ENCODE results near the gene FCER2. TPM values are rescaled to one million over a fixed set of nuclear protein-coding genes. Genes with fewer than 3 reads are reported as not detected.

Gene FCER2
- total and polyA plus RNA-seq, 2 of the 13 experiments (the other 11 are each of a cell fraction or from before 2014, with no cell fraction given): not detected

- in situ Hi-C loops (cut with HindIII; ENCODE audit: extremely low pct_ligation_motif_present, low pct_unique_long_range_greater_than_20kb): no loop called here
- no peaks in the 10 kb centered on the region for H3K36me3 ChIP-seq (replicated peaks in 1 of 2; ENCODE audit: control insufficient read depth in 1 of 2, insufficient read depth in 2 of 2, low read length in 2 of 2)
- CTCF ChIA-PET (ENCODE audit: low intra/inter-chr PET ratio, low total read pairs): no interaction called here
Measured at GRCh38 chr19:7738023-7738422, 36.1 kb upstream of the FCER2 start.

More at GRCh38 chr19:7738023-7738422, 36.1 kb upstream of the FCER2 start:
- no peak for FAIRE-seq
- H3K27ac ChIP-seq (ENCODE audit: extremely low read length, insufficient read depth, low read length): no peak overlapping the region
- H3K9me3 ChIP-seq (ENCODE audit: low read length): no peaks in the 10 kb centered on the region
- H3K4me1 ChIP-seq (ENCODE audit: insufficient read depth, low read length): 0 out of 2 replicates have a peak, but pooled peaks cover 4% of the 10 kb centered on the region
- no TSS peak for BruUV-seq (replicated peaks)
- no peaks in the 10 kb centered on the region for H4K20me1 ChIP-seq (ENCODE audit: insufficient read depth, low read length)
- intact Hi-C loops (cut with micrococcal nuclease; ENCODE audit: unreplicated experiment): no loop called here
- peaks cover 1 to 18% of the 10 kb centered on the region in 2 experiments; a peak in 2 of 5 replicates for H3K27me3 ChIP-seq (ENCODE audit: control insufficient read depth in 1 of 2, insufficient read depth in 2 of 2, low read length in 2 of 2)
- no peak overlapping the region for H3K9ac ChIP-seq (ENCODE audit: insufficient read depth, low read depth, low read length)
- ATAC-seq: no peak
- WGBS (ENCODE audit: low lambda C conversion rate): 40% methylated on average over 7 of the region's 7 CpGs
- POLR2A ChIA-PET: no interaction called here
- no peak overlapping the region for H3K4me3 ChIP-seq (replicated peaks in 1 of 3; ENCODE audit: insufficient read depth in 1 of 3, low read depth in 2 of 3, low read length in 3 of 3)
- no peaks in the 10 kb centered on the region for H3K79me2 ChIP-seq (ENCODE audit: insufficient read depth, low read length)
- H3K4me2 ChIP-seq (ENCODE audit: low read depth, low read length): no peak overlapping the region
- no peak overlapping the region for H2AFZ ChIP-seq (ENCODE audit: low read length)
- no peak for DNase-seq (ENCODE audit: low spot score)
- no peak for TF ChIP-seq ZFP90 (CRISPR knock-in tag; IDR thresholded peaks at IDR 0.05; ENCODE audit: borderline replicate concordance)
- TF ChIP-seq, protein P1, sequence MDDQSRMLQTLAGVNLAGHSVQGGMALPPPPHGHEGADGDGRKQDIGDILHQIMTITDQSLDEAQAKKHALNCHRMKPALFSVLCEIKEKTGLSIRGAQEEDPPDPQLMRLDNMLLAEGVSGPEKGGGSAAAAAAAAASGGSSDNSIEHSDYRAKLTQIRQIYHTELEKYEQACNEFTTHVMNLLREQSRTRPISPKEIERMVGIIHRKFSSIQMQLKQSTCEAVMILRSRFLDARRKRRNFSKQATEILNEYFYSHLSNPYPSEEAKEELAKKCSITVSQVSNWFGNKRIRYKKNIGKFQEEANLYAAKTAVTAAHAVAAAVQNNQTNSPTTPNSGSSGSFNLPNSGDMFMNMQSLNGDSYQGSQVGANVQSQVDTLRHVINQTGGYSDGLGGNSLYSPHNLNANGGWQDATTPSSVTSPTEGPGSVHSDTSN (CRISPR knock-in tag; IDR thresholded peaks at IDR 0.05; ENCODE audit: borderline replicate concordance): no peak
- no peak for TF ChIP-seq MTA1 (CRISPR knock-in tag; IDR thresholded peaks at IDR 0.05; ENCODE audit: borderline replicate concordance)
- TF ChIP-seq ATF1 (CRISPR knock-in tag; IDR thresholded peaks at IDR 0.05): no peak
- no peak for TF ChIP-seq HNF4A (CRISPR knock-in tag; IDR thresholded peaks at IDR 0.05)
- TF ChIP-seq, protein P2, sequence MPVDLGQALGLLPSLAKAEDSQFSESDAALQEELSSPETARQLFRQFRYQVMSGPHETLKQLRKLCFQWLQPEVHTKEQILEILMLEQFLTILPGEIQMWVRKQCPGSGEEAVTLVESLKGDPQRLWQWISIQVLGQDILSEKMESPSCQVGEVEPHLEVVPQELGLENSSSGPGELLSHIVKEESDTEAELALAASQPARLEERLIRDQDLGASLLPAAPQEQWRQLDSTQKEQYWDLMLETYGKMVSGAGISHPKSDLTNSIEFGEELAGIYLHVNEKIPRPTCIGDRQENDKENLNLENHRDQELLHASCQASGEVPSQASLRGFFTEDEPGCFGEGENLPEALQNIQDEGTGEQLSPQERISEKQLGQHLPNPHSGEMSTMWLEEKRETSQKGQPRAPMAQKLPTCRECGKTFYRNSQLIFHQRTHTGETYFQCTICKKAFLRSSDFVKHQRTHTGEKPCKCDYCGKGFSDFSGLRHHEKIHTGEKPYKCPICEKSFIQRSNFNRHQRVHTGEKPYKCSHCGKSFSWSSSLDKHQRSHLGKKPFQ (CRISPR knock-in tag; IDR thresholded peaks at IDR 0.05; ENCODE audit: insufficient replicate concordance): no peak
- TF ChIP-seq ZNF704 (CRISPR knock-in tag; IDR thresholded peaks at IDR 0.05; ENCODE audit: borderline replicate concordance): no peak
